GM12892 (cell line): ENCODE results near the gene DNAJB5.

Source experiments
- POLR2A ChIP-seq: IDR thresholded peaks from 2 replicates; pipeline ENCODE4 v1.6.1; 2011; ENCODE audit warnings: low read depth, low read length, control low read depth
- POLR2AphosphoS5 ChIP-seq: IDR thresholded peaks from 2 replicates; pipeline ENCODE4 v1.6.1; 2011; ENCODE audit warnings: low read depth, low read length, control low read depth

DNA sequence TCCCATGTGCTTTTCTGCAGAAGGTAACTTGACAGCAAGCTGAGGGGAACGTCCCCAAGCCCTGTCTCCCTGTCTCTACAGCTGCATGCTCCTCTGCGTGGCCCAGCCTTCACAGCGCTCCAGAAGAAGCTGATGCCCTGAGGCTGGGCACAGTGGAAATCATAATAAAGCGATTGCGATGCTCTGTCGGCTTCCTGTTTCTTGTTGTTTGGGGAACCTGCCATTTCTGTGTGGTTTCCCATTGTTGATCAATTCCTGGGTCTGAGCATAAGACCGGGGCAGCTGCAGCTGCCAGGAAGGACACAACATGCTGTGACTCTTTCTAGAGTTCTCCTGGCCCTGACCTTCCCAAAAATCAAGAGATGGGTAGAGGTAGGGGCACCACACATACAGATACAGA lies 7.2 kb upstream of the DNAJB5 start:
- no peak for TF ChIP-seq POLR2A
- TF ChIP-seq POLR2AphosphoS5, result no peak
